IPS-11a (cell line): ENCODE measurements around the gene NGRN.
"Not testable (repeated sequence)": the region's sequence is repeated elsewhere in the genome, so short reads cannot be mapped to it uniquely, and the experiment has no call there.

Experiments used
- H3K4me3 ChIP-seq: one replicate; pipeline ENCODE4 v1.5.1; 2013; ENCODE audit warnings: low read depth, low read length, control low read depth

NGRN gene

DNA sequence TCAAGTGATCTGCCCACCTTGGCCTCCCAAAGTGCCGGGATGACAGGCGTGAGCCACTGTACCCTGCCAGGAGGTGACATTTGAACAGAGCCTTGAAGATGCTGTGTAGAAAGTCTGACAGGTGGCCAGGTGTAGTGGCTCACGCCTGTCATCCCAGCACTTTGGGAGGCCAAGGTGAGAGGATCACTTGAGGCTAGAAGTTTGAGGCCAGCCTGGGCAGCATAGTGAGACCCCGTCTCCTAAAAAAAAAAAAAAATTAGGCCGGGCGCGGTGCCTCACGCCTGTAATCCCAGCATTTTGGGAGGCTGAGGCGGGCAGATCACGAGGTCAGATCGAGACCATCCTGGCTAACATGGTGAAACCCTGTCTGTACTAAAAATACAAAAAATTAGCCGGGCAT lies 13.0 kb downstream of the NGRN start:
- not testable (repeated sequence) for H3K4me3 ChIP-seq

DNA sequence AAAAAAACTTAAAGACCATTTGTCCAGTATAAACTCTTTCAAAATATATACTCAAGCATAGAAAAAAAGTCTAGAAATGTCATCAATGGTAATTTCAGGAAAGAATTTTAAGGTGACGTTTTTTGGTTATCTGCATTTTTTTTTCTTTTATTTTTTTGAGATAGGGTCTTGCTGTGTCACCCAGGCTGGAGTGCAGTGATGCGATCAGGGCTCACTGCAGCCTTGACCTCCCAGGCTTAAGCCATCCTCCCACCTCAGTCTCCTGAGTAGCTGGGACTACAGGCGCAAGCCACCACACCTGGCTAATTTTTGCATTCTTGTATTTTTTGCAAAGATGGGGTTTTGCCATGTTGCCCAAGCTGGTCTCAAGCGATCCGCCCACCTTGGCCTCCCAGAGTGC lies 15.3 kb downstream of the NGRN start:
- not testable (repeated sequence) for H3K4me3 ChIP-seq

DNA sequence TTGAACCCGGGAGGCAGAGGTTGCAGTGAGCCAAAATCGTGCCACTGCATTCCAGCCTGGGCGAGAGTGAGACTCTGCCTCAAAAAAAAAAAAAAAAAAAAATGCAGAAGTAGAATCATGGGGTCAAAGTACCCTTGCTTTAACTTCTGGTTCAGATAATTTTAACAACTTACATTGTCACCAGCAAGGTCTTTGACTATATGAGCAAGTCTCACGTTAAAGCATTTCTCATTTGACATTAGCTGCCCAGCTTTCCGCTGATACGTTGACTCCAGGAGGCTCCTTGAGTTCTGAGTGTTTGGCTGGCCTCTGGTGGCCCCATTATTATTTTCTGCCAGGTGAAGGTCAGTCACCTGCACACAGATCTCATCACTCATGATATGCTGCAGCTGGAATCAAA lies 16.2 kb downstream of the NGRN start:
- H3K4me3 ChIP-seq: not testable (repeated sequence)

DNA sequence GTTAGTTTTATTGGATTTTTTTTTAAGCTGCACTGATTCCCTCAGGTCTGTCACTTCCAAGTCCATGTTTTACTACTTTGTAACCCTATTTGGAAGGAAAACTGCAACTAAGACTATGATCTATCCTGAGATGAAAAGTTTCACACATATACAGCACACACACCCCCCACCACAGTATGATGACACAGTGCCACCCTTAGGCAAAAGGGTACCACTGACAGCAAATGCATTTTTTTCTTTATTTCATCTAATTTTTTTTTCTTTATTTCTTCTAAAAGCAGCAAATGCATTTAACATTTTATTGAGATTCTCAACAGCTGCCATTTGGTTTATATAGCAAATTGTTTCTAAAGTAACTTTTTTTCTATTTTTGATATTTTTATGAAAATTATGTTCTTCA lies 21.2 kb downstream of the NGRN start:
- no peak overlapping the region for H3K4me3 ChIP-seq

DNA sequence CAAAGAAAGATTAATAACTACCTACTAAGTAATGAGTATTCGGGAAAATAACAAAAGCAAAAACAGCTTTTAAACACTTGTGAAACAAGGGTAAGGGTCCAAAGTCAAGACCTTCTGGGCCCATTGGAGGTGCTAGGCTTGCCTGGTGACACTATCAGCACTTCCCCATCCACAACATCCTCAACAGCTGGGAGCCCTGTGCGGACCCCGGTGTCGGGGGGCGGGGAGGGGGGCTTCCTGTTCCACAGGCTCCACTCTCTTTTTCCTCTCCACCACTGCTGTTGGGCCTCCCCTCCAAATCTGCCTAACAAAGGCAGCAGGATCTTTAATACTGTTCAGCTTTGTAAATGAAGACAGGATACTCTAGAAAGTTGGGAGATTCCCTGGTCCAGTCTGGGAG lies 21.6 kb downstream of the NGRN start:
- H3K4me3 ChIP-seq: no peak overlapping the region

DNA sequence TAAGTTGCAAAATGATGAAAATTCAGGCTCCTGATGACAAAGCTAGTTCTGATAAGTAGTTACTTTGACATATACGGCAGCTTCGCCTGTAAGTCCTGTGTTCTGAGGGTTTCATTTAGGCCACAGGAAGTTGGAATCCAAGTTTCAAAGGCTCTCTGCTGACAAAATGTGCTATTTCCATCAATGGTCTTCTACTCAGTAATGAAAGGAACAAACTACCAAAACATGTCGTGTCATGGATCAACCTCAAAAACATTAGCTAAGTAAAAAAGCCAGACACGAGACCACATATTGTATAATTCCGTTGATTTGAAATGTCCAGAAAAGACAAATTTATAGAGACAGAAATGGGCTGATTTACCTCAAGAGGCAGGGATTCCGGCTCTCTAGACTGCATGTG lies 22.5 kb downstream of the NGRN start:
- no peak overlapping the region for H3K4me3 ChIP-seq

DNA sequence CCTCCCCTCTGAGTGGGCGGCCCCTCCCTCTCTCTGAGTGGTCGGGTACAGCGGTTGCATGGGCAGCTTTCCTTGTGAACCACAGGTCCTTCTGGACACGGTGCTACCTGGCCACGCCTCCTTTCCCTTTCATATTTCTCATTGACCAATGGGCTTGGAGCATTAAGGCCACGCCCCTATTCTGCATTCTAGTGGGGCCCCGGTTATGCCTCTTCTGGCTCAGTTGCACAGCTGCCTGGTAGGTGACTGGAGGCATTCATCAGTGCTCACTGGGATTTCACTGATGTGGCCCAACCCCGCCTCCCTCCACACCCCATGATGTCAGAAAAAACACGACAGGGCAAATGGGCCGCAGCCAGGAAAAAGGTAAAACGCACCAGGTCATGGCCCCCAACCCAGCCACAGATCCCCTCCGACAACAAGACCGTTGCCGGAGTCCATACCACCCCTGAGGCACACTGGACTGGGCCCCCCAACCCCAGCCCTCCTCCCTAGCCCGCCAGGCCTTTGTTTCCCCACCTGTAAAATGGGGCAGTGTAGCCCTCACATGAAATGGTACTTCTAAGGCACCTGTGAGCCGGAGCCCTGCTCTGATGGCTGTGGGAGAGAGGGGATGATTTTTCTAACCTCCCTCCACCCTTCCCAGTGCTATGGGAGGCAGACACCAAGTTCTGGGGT lies 26.3 kb downstream of the NGRN start:
- H3K4me3 ChIP-seq: no peak overlapping the region

DNA sequence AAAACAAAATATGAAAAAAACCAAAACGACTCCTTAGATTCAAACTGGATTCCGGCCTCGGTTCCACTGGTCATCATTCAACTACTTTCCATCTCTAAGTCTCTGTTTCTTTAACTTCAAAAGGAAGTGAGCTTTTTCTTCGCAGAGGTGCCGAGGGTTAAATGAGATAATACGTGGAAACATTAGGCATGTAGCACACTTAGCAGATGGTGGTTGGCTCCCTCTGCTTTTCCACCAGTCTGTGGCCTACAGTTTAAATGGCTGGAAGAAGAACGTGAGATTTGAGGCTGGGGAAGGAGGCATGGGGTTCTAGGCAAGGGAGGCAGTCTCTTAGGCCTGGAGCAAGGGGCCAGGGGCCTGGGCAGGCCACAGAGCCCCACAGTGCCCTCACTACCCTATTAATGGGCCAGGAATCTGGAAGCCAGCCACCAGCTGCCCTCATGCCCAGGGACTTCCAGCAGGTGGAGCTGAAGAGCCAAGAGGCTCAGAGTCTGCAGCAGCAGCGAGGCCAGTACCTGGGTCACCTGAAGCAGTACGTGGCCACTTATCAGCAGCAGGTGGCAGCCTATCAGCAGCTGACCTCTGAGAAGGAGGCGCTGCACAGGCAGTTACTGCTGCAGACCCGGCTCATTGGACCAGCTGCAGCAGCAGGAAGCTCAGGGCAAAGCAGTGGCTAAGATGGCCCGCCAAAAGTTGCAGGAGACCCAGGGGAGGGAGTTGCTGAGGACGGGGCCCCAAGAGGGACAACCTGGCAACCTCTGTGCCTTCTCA lies 27.8 kb downstream of the NGRN start:
- not testable (repeated sequence) for H3K4me3 ChIP-seq

DNA sequence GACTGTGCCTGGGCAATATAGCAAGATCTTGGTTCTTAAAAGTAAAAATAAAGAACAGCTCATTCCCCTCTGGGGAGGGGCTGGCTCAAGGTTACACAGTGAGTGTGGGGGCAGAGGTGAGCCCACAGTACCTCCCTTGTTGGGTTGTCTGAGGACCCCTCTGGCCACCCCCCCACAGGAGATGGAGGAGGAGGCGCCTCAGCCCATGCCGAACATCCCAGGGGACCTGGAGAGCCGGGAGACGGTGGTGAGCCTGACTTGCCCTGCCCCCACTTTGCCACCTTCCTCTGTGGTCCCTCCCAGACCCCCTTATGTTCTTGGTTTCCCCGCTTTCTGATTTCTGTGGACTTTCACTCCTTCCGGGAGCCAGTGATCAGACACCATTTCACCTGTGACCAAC lies 28.7 kb downstream of the NGRN start:
- H3K4me3 ChIP-seq: no peak overlapping the region

DNA sequence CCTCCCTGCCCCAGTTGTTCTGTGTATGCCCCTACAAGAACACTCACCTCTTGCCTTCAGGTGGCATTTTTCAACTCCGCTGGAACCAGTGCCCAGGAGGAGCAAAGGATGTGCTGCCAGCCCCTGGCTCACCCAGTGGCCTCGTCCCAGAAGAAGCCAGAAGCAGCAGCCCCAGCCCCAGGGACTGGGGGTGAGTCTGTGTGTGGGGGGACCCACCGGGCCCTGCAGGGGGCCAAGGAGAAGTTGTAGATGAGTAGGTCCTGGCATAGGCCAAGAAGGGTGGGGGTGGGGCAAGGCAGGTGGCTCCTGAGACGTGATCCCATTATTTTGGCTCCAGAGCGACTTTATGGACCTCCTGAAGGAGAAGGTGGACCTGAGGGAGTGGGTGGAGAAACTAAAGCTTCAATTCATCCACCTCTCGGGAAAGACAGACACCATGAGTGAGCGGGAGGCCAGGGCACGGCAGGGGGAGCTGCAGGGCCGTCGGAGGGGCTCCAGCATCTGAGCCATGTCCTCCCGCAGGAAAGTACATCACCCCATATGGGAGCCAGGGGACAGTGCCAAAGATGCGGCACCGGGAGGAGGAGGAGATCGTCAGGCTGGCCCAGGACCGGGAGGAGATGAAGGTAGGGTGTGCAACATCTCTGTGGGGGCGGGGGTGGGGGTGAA lies 29.3 kb downstream of the NGRN start:
- no peak overlapping the region for H3K4me3 ChIP-seq

DNA sequence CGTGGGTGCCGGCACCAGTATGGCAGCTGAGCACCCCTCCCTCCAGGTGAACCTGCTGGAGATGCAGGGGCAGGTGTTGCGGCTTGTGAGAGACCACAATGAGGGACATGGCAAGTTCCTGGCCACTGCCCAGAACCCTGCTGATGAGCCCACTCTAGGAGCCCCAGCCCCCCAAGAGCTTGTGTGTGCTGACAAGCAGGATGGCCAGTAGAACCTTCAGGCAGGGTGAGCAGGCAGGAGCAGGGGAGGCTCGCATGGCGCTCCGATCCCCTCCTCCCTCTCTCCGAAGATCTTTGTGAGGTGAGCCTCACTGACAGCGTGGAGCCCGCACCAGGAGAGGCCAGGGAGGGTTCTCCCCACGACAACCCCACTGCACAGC lies 29.8 kb downstream of the NGRN start:
- no peak overlapping the region for H3K4me3 ChIP-seq

DNA sequence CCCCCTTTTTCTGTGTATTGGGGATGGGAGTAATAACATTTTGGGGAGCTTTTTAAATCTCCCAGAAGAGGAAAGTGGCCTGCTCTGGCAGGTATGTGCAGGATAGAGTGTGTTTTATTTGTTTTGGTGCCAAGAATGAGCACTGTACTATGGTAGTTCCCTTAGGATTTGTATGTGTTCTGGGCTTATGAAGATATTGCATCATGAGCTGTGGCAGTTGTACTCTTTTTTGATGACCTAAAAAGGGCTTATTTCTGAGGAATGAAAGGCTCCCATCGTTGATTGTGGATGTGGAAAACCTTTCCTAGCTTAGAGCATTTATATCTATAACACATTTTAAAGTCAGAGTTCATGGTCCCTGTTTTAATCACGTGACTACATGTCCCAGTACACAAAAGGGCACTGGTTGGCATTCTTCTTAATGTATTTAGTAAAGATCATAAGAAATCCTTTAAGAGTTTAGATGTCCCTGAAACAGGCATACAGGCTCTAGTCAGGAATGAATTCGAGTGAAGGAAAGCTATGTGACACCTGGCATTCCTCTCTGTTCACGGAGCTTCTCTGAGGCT lies 30.9 kb downstream of the NGRN start:
- H3K4me3 ChIP-seq: not testable (repeated sequence)

DNA sequence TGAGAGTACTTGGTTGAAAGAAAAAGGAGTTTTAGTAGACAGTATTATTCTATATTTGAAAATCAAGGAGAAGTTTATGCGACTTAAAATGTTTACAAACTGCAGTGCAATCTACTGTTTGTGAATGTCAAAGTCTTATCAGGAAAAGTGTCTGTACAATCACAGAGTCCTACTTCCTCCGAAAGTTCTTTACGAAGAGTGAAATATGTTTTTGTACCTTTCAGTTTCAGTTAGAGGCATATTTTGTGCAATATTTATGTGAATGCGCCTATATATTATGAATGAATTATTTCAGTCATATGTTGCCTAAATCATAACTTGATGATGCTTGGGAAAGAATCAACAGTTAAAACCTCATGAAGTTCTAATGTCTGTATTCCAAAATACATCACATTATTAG lies 31.5 kb downstream of the NGRN start:
- H3K4me3 ChIP-seq: no peak overlapping the region

DNA sequence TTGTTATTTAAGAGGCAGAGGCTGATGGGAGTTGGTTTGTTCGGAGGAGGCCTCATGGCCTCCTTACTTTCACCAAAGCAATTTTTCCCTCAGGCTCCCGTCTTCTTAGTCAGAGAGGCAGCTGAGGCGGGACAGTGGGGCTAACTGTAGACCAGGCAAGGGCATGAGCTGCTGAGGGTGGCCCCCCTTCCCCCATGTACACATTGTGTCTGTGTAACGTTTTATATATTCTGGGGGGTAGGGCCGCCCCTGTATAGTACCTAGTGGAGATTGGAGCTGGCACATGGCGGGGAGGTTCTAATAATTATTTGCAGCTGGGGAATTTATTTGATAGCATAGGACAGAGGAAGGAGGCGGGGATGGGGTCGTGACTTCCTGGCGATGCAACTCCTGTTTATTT lies 35.1 kb downstream of the NGRN start:
- no peak overlapping the region for H3K4me3 ChIP-seq

DNA sequence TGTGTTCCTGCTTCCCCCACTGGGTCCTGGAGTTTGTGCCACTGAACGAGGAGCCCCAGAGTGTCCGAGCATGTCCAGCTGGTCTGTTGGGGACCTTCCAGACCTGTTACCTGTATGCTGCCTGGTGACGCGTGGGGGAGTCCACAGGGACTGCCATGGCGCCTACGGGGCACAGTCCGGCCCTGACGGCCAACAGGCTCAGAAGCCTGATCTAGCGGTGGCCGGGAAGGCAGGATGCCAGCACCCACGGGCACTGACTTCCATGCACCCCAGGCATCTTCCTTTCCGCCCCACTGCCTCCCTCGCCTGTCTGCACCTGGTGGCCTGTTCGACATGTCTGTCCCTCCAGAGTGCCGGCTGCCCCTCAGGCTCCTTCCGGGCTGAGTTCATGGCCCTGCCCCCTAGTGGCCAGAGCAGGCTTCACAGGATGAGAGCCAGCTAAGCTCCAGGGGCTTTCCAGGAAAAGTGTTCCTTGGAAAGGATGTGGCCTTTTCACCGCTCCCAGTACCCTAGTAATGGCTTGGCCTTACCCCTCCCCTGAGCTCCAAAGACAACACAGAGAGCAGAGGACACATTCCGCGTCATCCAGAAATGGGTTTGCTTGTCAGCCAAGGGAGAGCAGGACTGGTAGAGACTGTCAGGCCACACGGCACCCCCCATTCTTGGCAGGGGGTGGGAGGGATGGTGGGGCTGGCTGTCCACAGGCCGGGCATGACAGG lies 35.7 kb downstream of the NGRN start:
- H3K4me3 ChIP-seq: no peak overlapping the region

DNA sequence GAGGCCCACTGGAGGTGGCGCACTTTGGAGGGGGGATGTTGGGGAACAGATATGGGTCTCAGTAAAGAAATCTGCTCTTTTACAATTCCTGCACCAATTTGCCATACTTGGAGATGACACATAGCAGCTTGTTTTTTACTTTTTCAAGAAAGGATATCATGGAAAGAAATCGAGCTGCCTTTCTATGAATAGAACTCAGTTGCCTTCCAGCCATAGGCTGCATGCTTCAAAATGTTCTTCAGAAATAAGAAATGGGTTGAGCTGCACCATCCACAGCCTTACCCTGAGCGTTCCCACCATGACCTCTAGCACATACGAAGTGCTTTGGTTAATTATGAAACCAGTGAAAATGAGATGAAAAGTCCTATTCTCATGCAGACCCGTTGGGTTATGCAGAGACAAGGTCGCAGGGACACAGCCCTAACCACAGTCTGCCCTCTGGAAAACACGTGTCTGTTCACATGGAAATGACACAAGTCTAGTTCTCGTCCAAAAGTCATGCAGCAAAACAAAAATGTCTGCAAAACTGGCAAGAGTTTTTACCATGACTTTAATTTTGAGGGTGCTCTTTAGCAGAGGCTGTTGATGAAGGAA lies 36.3 kb downstream of the NGRN start:
- H3K4me3 ChIP-seq: no peak overlapping the region

DNA sequence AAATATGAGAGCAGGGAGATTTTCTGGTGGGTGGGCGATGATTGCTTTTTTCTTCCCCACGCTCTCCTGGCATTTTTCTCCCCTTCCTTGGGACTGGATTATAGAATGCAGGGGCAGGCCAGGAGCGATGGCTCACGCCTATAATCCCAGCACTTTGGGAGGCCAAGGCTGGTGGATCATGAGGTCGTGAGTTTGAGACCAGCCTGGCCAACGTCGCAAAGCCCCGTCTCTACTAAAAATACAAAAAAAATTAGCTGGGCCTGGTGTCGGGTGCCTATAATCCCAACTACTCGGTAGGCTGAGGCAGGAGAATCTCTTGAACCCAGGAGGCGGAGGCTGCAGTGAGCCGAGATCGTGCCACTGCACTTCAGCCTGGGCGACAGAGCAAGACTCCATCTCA lies 39.9 kb downstream of the NGRN start:
- H3K4me3 ChIP-seq: not testable (repeated sequence)

DNA sequence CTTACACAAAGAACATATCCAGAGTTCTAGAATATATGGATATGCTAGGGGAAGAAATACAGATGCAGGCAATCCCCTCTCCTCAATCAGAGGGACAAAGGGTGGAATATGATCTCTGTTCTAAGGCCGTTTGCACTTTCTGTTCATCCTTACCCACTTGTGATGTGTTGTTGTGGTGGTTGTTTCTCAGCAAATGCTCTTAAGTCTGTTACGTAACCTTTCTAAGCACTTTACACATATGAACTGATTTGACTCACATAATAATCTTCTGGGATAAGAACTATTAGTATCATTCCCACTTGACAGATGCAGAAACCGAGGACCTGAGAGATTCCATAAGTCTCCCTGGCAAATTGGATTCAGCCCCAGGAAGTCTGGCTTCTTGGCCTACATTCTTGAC lies 40.5 kb downstream of the NGRN start:
- H3K4me3 ChIP-seq: no peak overlapping the region

DNA sequence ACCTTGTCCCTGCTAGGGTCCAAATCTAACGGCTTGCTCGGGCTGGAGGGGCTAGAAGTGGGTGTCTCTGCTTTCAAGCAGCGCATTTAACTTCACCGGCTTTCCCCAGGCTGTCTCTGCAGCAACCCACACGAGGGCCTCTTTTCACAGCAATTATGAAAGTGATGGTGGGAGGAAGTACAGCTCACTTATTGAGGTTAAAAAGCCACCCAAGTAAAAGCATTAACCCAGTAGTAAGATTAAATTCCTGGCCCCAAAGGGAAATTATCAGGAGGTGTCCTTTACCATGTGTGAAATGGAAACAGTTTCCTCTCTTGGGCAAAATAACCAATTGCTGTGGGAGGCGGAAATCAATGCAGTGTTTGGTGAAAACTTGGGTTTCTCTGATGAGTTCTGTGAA lies 41.1 kb downstream of the NGRN start:
- H3K4me3 ChIP-seq: no peak overlapping the region

DNA sequence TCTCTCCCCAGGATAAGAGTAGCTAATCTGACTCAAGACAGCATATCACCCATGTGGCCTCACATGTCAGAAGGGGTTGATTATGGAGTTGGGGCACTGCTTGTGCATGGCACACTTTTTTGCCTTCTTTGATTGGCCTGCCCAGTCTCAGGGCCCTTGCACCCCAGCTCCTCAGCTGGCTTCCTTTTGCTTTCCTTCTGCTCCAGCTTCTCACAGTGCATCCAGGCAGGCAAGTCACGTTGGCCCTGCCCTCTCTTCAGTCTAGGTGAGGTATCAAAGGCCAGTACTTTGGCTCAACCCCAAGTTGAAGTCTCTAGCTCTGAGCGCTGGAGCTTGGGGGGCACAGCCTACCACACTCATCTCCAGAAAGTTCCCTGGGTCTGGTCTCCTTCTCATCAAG lies 42.2 kb downstream of the NGRN start:
- H3K4me3 ChIP-seq: no peak overlapping the region

DNA sequence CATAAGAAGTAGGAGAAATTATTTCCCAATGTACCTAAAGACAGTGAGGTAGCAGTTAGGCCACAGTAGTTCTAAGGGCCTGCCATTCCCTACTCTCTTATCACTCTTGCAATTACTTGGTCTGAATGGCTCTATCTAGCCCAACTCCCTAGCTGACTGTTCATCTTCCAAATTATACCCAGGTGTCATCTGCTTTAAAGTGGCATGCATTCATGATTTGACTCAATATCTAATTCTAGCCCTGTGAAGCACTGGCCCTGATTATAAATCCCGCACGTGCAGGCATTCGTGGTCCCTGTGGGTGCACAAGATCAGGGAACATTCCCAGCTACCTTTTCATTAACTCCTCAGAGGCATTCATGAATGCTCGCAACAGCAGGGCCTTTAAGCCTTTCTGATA lies 43.5 kb downstream of the NGRN start:
- H3K4me3 ChIP-seq: no peak overlapping the region
